Heart left ventricle (tissue), 16 donors: ENCODE data around the gene ABHD16A. TPM values are rescaled to one million over a fixed set of nuclear protein-coding genes. Genes with fewer than 3 reads are reported as not detected.

ENCODE experiments used
- ATAC-seq, 4 donors: fragments of 200-7000 bp; cut with Tn5 transposase; one replicate each; pipeline ENCODE4 v1.9.1; 2020 to 2022; ENCODE audit warnings: moderate library complexity in 4 of 4, mild to moderate bottlenecking in 3 of 4, moderate number of reproducible peaks in 1 of 4
- DNase-seq, 5 donors: peaks; one replicate each; pipeline ENCODE4 v3.0.0-alpha.2; 2020
- H3K27ac ChIP-seq, 12 donors: fragments of 200-600 bp; sonication (generic) in 4 of 12; one replicate each; pipeline versions ENCODE4 v1.5.0 to v1.8.0; 2016 to 2022; ENCODE audit warnings: mild to moderate bottlenecking in 2 of 12
- H3K27me3 ChIP-seq, 9 donors: fragments of 200-600 bp; sonication (generic) in 2 of 9; one replicate each; pipeline versions ENCODE4 v1.5.1 to v1.8.0; 2016 to 2022; ENCODE audit warnings: mild to moderate bottlenecking in 3 of 9
- H3K36me3 ChIP-seq, 9 donors: fragments of 200-600 bp; sonication (generic) in 2 of 9; one replicate each; pipeline versions ENCODE4 v1.5.0 to v1.8.0; 2018 to 2022; ENCODE audit warnings: mild to moderate bottlenecking in 2 of 9
- H3K4me1 ChIP-seq, 12 donors: fragments of 200-600 bp; sonication (generic) in 4 of 12; one replicate each; pipeline versions ENCODE4 v1.5.0 to v1.8.0; 2016 to 2022; ENCODE audit warnings: mild to moderate bottlenecking in 3 of 12
- H3K4me3 ChIP-seq, 12 donors: fragments of 200-600 bp; sonication (generic) in 4 of 12; one replicate each; pipeline versions ENCODE4 v1.5.0 to v1.8.0; 2017 to 2022; ENCODE audit warnings: mild to moderate bottlenecking in 9 of 12, moderate library complexity in 4 of 12
- H3K9me3 ChIP-seq, 12 donors: fragments of 200-600 bp; sonication (generic) in 4 of 12; one replicate each; pipeline versions ENCODE4 v1.5.0 to v1.8.0; 2016 to 2022; ENCODE audit warnings: mild to moderate bottlenecking in 1 of 12
- CTCF ChIP-seq, 12 donors: fragments of 200-600 bp; sonication (generic) in 4 of 12; IDR thresholded peaks; one replicate each; pipeline versions ENCODE4 v1.5.0 to v1.8.0; 2018 to 2022; ENCODE audit warnings: antibody characterized with exemption in 12 of 12, mild to moderate bottlenecking in 5 of 12
- POLR2A ChIP-seq, 2 donors: fragments of 450-650 bp; IDR thresholded peaks; one replicate each; pipeline ENCODE4 v1.6.1; 2017; ENCODE audit warnings: antibody characterized with exemption in 2 of 2, mild to moderate bottlenecking in 2 of 2, moderate library complexity in 2 of 2
- WGBS, 4 donors: extraction: QIAGEN DNeasy Blood & Tissue Kit in 2 of 4; methylation state at CpG; one replicate each; pipeline versions ENCODE4 v1.1.5 to v1.1.7; 2013 to 2018; 5-methylcytosine and 5-hydroxymethylcytosine counted together
- intact Hi-C, 10 donors: fragments of 100-400 bp; cut with DNase I; formaldehyde crosslinking; loops; one replicate each; pipeline versions ENCODE4 v1.11.1 to v1.14.2; 2022
- polyA plus RNA-seq, 2 donors: library from polyadenylated mRNA; stranded (reverse); fragments of 200-250 nt; gene quantifications; one replicate each; pipeline ENCODE4 v1.2.3, GENCODE V29; 2013
- total RNA-seq, 9 donors: library from RNA; depleted of rRNA in 2 of 9; stranded (reverse); fragments of >200 nt in 2 of 9; fragmentation: NEBNext Ultra II Directional in 3 of 9; extraction: Animal tissue kit (Norgen Biotek cat#: 25700) in 3 of 9; gene quantifications; one replicate each; pipeline versions ENCODE4 v1.1.0 to v1.2.4, GENCODE V29; 2016 to 2023
- donor health status: ischemic (EF 13 %, LVEDD 7.1; RV severe dilation, severe dysfunction).
- donor health status: healthy with polysubstance abuse.
- donor health status: DM: no; HTN: yes; CAD: no.
- donor health status: DM: no; HTN: no; CAD: no.
- donor health status: ischemic (EF 25% LVEDD 6.9; RV normal size, moderate dysfunction).
- donor health status: ischemic (EF 25% LVEDD 5.7; RV mildly dilated, moderate dysfunction).
- donor health status: healthy.
- donor health status: DM: yes; HTN: yes; CAD: no.
- donor health status: ischemic (EF 35%, LVEDD 5.7; RV mildly dilated, moderate dysfunction).
- donor health status: nonischemic (EF 11% LVEDD 7.7; RV severe dilation, severe dysfunction).
- donor health status: DM: yes; HTN: yes; CAD: no.
- donor health status: PGD.
- donor health status: ischemic (EF 29% LVEDD 5.4; RV normal size, mild dysfunction).
- donor health status: nonischemic (EF 23%, LVEDD 6.1; RV moderate dilation, normal function).

Gene ABHD16A
- total and polyA plus RNA-seq, 11 donors = 16.5 to 54.7 (median 27.4) TPM

DNA sequence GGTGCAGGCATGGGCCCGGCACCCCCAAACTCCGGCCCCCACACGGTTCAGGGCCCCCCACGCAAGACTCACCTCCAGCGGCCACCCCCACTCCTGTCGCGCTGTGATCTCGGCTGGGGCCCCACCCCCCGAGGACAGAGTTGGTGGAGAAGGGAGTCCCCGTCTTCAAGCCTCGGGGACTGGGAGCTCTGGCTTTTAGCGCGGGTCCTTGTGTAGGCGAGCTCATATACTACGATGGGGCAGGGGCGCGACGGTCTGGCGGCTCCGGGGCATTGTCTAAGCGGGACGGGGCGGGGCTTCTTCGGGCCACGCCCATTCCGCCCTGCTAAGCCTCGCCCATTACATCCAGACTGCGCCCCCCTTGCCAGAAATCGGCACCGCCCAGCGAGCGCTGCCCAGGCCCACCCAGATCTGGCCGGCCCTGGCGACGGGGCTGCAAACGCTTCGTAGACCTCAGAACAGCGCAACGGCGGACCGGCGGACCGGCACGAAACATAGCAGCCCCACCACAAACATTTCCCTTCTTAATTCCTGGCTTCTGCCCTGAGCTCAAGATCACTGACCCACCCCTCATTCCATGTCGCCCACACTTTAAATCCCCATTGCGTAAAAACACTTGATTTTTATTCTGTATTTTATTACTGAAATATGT lies 27.0 kb upstream of the ABHD16A start:
- peak; percentile 90 to 95 (median 94) for DNase-seq
- H3K4me1 ChIP-seq = peaks cover 5 to 87% (median 36%) of the 10 kb centered on the region in 12 donors
- no peaks in the 10 kb centered on the region for H3K9me3 ChIP-seq
- peaks cover 3 to 77% (median 61%) of the 10 kb centered on the region in 9 donors for H3K36me3 ChIP-seq
- H3K27me3 ChIP-seq = no peaks in the 10 kb centered on the region
- ATAC-seq = peak; percentile 82 to 87 (median 84)
- H3K27ac ChIP-seq = peak overlapping the region; percentile 70 to 99 (median 97)
- WGBS, 4 donors = 2 to 4% (median 2%) methylated on average over 39 to 46 of the region's 46 CpGs
- peak in 1 of 12 donors; percentile 6 for TF ChIP-seq CTCF (IDR thresholded peaks at IDR 0.05)
- TF ChIP-seq POLR2A (IDR thresholded peaks at IDR 0.05) = peak; percentile 12 to 75
- H3K4me3 ChIP-seq = peak overlapping the region; percentile 52 to 95 (median 76)
- intact Hi-C loops = loop anchor here in 8 of 10 donors (2.0 to 10.0 kb wide), 10 partner anchors 27 to 105 kb away; partner anchors contain the start of genes LY6G5C (in 3 of the 8), ABHD16A (in 2 of the 8), HSPA1B (in 1 of the 8) and SAPCD1 (in 1 of the 8)

DNA sequence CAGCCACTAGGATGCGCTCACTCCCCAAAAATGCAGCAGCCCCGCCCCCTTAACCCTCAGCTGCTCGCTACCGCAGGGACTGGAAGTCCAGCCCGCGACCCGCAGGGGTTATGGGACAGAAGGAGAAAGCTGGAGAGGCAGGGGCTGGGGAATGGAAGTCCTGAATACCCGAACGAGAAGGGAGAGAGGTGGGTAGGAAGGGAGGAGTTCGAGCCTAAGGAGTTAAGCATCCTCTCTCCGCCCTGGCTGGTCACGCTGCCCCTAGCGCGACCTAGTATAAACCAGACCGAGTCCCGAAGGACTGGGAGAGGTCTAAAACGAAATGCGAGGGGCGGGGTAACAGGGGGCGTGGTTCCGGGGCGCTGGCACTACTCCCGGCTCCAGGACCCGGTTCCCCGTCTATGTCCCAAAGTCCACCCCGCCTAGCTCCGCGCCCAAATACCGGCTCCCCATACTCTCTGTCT lies 26.4 kb upstream of the ABHD16A start:
- peak; percentile 93 to 95 (median 93) for DNase-seq
- Histone ChIP-seq H3K9me3 (no peaks in the 10 kb centered on the region), H3K4me3 (peak overlapping the region; percentile 52 to 95 (median 76)), H3K27ac (peak overlapping the region; percentile 70 to 99 (median 97)), H3K36me3 (peaks cover 3 to 76% (median 61%) of the 10 kb centered on the region in 9 donors), H3K4me1 (peaks cover 4 to 85% (median 33%) of the 10 kb centered on the region in 12 donors), H3K27me3 (no peaks in the 10 kb centered on the region)
- WGBS, 4 donors = 0 to 1% (median 1%) methylated on average over 28 to 29 of the region's 29 CpGs
- intact Hi-C loops = loop anchor here in 7 of 10 donors (2.0 to 5.0 kb wide), 5 partner anchors 27 to 103 kb away; partner anchors contain the start of genes LY6G5C (in 3 of the 7), ABHD16A (in 2 of the 7) and SAPCD1 (in 1 of the 7)
- TF ChIP-seq CTCF (IDR thresholded peaks at IDR 0.05) (peak in 7 of 12 donors; percentile 36 to 76 (median 54)), POLR2A (IDR thresholded peaks at IDR 0.05) (peak in 1 of 2 donors; percentile 57)
- ATAC-seq = peak; percentile 89 to 91 (median 89)

DNA sequence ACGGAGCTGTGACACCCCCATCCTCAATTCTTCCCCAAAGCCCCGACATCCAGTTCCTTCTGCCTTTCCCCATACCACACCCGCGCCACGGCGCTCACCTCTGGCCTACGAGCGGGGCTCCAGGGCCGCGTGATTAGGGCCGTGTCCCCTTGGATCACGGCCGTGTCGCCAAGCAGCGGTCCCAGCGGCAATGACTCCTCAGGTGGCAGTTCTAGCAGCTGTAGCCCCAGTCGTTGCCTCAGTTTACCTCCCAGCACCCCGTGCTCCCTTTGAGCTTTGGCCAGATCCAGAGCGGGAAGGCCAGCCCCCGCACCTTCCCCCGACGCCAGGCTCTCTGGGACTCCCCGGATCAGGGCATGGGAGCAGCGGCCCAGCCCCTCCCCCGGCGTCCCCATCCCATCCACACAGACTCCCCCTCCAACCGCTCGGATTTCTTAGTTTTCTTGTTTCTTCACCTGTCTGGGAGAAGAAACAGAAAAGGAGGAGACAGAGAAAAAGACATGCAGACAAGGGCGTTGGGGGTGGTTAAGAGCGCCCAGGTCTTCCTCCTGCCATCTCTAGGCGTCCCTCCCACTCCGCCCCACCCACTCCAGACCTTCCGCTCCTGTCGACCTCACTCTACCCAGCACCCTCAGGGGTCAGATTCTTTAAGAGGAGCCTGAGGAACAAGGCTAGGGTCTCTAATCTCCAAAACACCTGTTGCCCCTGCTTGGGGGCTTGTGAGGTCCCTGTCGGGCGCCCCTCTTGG lies 25.8 kb upstream of the ABHD16A start, which contains the start of gene DDAH2:
Gene DDAH2, minus strand, starts transcription at position 533 of the 748 bp plus-strand sequence. Its CDS starts 138 bp downstream, at position 395.
- H3K4me3 ChIP-seq = peak within 1 kb of the TSS; percentile 52 to 95 (median 76)
- H3K9me3 ChIP-seq = no peaks in the 10 kb centered on the region
- ATAC-seq (peak; percentile 26 to 47 (median 44)), DNase-seq (peak in 2 of 5 donors; percentile 44 to 49)
- WGBS, 4 donors = 14 to 20% (median 17%) methylated on average over 35 to 36 of the region's 36 CpGs
- peak within 1 kb of the TSS; percentile 70 to 99 (median 97) for H3K27ac ChIP-seq
- peaks cover 3 to 70% (median 57%) of the 10 kb centered on the region in 9 donors for H3K36me3 ChIP-seq
- intact Hi-C loops = loop anchor here in 7 of 10 donors (2.0 to 5.0 kb wide), 5 partner anchors 26 to 103 kb away; partner anchors contain the start of genes LY6G5C (in 3 of the 7), ABHD16A (in 2 of the 7) and SAPCD1 (in 1 of the 7)
- H3K4me1 ChIP-seq = peaks cover 0 to 78% (median 27%) of the 10 kb centered on the region in 12 donors
- H3K27me3 ChIP-seq = no peaks in the 10 kb centered on the region
- TF ChIP-seq POLR2A (IDR thresholded peaks at IDR 0.05) (no peak), CTCF (IDR thresholded peaks at IDR 0.05) (peak in 5 of 12 donors; percentile 60 to 81 (median 65))
